HepG2 (cell line): ENCODE measurements around the gene ELF1. TPM values are rescaled to one million over a fixed set of nuclear protein-coding genes. Genes with fewer than 3 reads are reported as not detected.
A peak's percentile ranks its signal among the peaks of the same experiment; 100 is the strongest.

ENCODE experiments used
- ATRX ChIP-seq: sonication (generic); formaldehyde crosslinking; IDR thresholded peaks from 2 replicates; pipeline ENCODE4 v1.4.0; 2020; ENCODE audit warnings: missing genetic modification reagents, borderline replicate concordance
- CBX2 ChIP-seq, 2 experiments: fragments of 200-600 bp in 1 of 2; sonication (generic); formaldehyde crosslinking in 1 of 2; IDR thresholded peaks; 2 replicates each; pipeline versions ENCODE4 v1.7.0 to v1.8.1; 2018 to 2022; ENCODE audit warnings: low read depth in 2 of 2, low read length in 1 of 2, mild to moderate bottlenecking in 1 of 2, missing genetic modification reagents in 1 of 2
- DNMT1 ChIP-seq: sonication (generic); formaldehyde crosslinking; IDR thresholded peaks from 2 replicates; pipeline ENCODE4 v1.5.1; 2020; ENCODE audit warnings: mild to moderate bottlenecking, missing genetic modification reagents
- ETS1 ChIP-seq: sonication (generic); formaldehyde crosslinking; IDR thresholded peaks from 2 replicates; pipeline ENCODE4 v1.4.0; 2020; ENCODE audit warnings: missing genetic modification reagents
- FOXM1 ChIP-seq: sonication (generic); formaldehyde crosslinking; IDR thresholded peaks from 2 replicates; pipeline ENCODE4 v1.5.0; 2020; ENCODE audit warnings: missing genetic modification reagents
- GATAD2A ChIP-seq: IDR thresholded peaks from 2 replicates; pipeline ENCODE4 v1.6.1; 2016
- HNF4G ChIP-seq, 2 experiments: sonication (generic) in 1 of 2; formaldehyde crosslinking in 1 of 2; IDR thresholded peaks; 2 replicates each; pipeline versions ENCODE4 v1.4.0 to v1.6.1; 2011 to 2020; ENCODE audit warnings: borderline replicate concordance in 2 of 2, low read depth in 2 of 2, mild to moderate bottlenecking in 2 of 2, low read length in 1 of 2, missing genetic modification reagents in 1 of 2, moderate library complexity in 1 of 2
- MLLT10 ChIP-seq: sonication (generic); formaldehyde crosslinking; IDR thresholded peaks from 2 replicates; pipeline ENCODE4 v1.4.0; 2020; ENCODE audit warnings: missing genetic modification reagents
- MZF1 ChIP-seq: sonication (generic); formaldehyde crosslinking; IDR thresholded peaks from 2 replicates; pipeline ENCODE4 v1.8.1; 2023; ENCODE audit warnings: mild to moderate bottlenecking, missing genetic modification reagents, borderline replicate concordance
- PHF5A ChIP-seq: IDR thresholded peaks from one replicate; pipeline ENCODE4 v1.6.1; 2018; ENCODE audit warnings: low read depth, missing genetic modification reagents; ENCODE audit not compliant: unreplicated experiment
- PRDM4 ChIP-seq: sonication (generic); formaldehyde crosslinking; IDR thresholded peaks from 2 replicates; pipeline ENCODE4 v1.9.0; 2021; ENCODE audit warnings: missing genetic modification reagents, borderline replicate concordance
- SMYD3 ChIP-seq: sonication (generic); formaldehyde crosslinking; IDR thresholded peaks from 2 replicates; pipeline ENCODE4 v1.8.1; 2023; ENCODE audit warnings: mild to moderate bottlenecking, missing genetic modification reagents
- TEAD2 ChIP-seq: sonication (generic); formaldehyde crosslinking; IDR thresholded peaks from 2 replicates; pipeline ENCODE4 v1.9.0; 2021; ENCODE audit warnings: missing genetic modification reagents
- THAP7 ChIP-seq: sonication (generic); formaldehyde crosslinking; IDR thresholded peaks from 2 replicates; pipeline ENCODE4 v1.8.1; 2023; ENCODE audit warnings: mild to moderate bottlenecking, missing genetic modification reagents
- THAP9 ChIP-seq: sonication (generic); formaldehyde crosslinking; IDR thresholded peaks from 2 replicates; pipeline ENCODE4; 2020; ENCODE audit warnings: missing genetic modification reagents, mild to moderate bottlenecking, borderline replicate concordance
- ZBTB7B ChIP-seq: sonication (generic); formaldehyde crosslinking; IDR thresholded peaks from 2 replicates; pipeline ENCODE4 v1.4.0; 2020; ENCODE audit warnings: missing genetic modification reagents
- ZNF12 ChIP-seq: sonication (generic); formaldehyde crosslinking; IDR thresholded peaks from 2 replicates; pipeline ENCODE4 v1.5.0; 2020; ENCODE audit warnings: missing genetic modification reagents
- ZNF20 ChIP-seq: sonication (generic); formaldehyde crosslinking; IDR thresholded peaks from 2 replicates; pipeline ENCODE4 v1.4.0; 2020; ENCODE audit warnings: mild to moderate bottlenecking, moderate library complexity, missing genetic modification reagents
- ZNF234 ChIP-seq: sonication (generic); formaldehyde crosslinking; conservative IDR thresholded peaks from 2 replicates; pipeline ENCODE4 v1.5.1; 2020; ENCODE audit warnings: mild to moderate bottlenecking, missing genetic modification reagents
- ZNF589 ChIP-seq: sonication (generic); formaldehyde crosslinking; conservative IDR thresholded peaks from 2 replicates; pipeline ENCODE4 v1.8.0; 2022; ENCODE audit warnings: mild to moderate bottlenecking, moderate library complexity, missing genetic modification reagents
- ZNF614 ChIP-seq: IDR thresholded peaks from 2 replicates; pipeline ENCODE4 v1.6.1; 2018; ENCODE audit warnings: missing biosample characterization, missing genetic modification reagents, inconsistent platforms, borderline replicate concordance
- ZNF816 ChIP-seq: sonication (generic); formaldehyde crosslinking; IDR thresholded peaks from 2 replicates; pipeline ENCODE4 v1.8.0; 2022; ENCODE audit warnings: missing genetic modification reagents, mild to moderate bottlenecking, borderline replicate concordance
- ZSCAN9 ChIP-seq: IDR thresholded peaks from 2 replicates; pipeline ENCODE4 v1.6.1; 2016; ENCODE audit warnings: borderline replicate concordance
- polyA plus RNA-seq, 8 experiments: library from polyadenylated mRNA; depleted of rRNA in 3 of 8; stranded (reverse) in 7 of 8; unstranded in 1 of 8; fragments of >200 nt; fragmentation: Illumina TruSeq in 4 of 8; extraction: Trizol in 4 of 8; gene quantifications; 2 replicates each; pipeline versions ENCODE4 v1.2.1 to v1.2.3, GENCODE V29; 2011 to 2016; ENCODE audit warnings: low read depth in 4 of 8, missing spikeins in 1 of 8, mixed read lengths in 1 of 8; ENCODE audit not compliant: insufficient read depth in 1 of 8
- total RNA-seq, 5 experiments: library from RNA; depleted of rRNA; stranded (reverse); fragments of >200 nt; fragmentation: Illumina TruSeq; extraction: Trizol; gene quantifications; 2 replicates each; pipeline ENCODE4 v1.2.3, GENCODE V29; 2016; ENCODE audit warnings: low read depth in 1 of 5

Gene ELF1
- total and polyA plus RNA-seq, 2 of the 13 experiments (the other 11 are each of a cell fraction or from before 2014, with no cell fraction given): 24.6 to 71.5 TPM

GRCh38 chr13:41060082-41060723 is 41.1 kb upstream of the ELF1 start (continued):
- TF ChIP-seq ETS1 (CRISPR knock-in tag) (no peak), THAP9 (no peak), ZNF12 (peak; percentile 60; the same call in 1 of the 2 replicates), HNF4G (IDR thresholded peaks at IDR 0.05; ENCODE audit: borderline replicate concordance, low read depth, low read length) (no peak), HNF4G (CRISPR knock-in tag; IDR thresholded peaks at IDR 0.05; ENCODE audit: borderline replicate concordance, low read depth) (0 out of 2 replicates have a peak, but pooled peaks have one; percentile 50), ZNF20 (CRISPR knock-in tag) (peak; percentile 72; the same call in 1 of the 2 replicates), FOXM1 (CRISPR knock-in tag) (no peak), ZNF234 (0 out of 2 replicates have a peak, but pooled peaks have one; percentile 79), MZF1 (CRISPR knock-in tag) (no peak), ZBTB7B (CRISPR knock-in tag) (peak; percentile 85), CBX2 (IDR thresholded peaks at IDR 0.05; ENCODE audit: low read depth, low read length) (no peak), CBX2 (CRISPR knock-in tag; IDR thresholded peaks at IDR 0.05; ENCODE audit: low read depth) (no peak), ZNF589 (CRISPR knock-in tag) (peak; percentile 71; the same call in 1 of the 2 replicates), MLLT10 (no peak), DNMT1 (no peak), ZNF816 (CRISPR knock-in tag) (no peak; the same call in 1 of the 2 replicates), ATRX (CRISPR knock-in tag) (no peak), ZSCAN9 (no peak), PRDM4 (CRISPR knock-in tag) (no peak), TEAD2 (CRISPR knock-in tag) (no peak), THAP7 (CRISPR knock-in tag) (no peak), SMYD3 (no peak), GATAD2A (peak; percentile 57; the same call in 1 of the 2 replicates), ZNF614 (CRISPR knock-in tag) (peak; percentile 70; the same call in 1 of the 2 replicates), PHF5A (CRISPR knock-in tag) (no peak)
